GM21529 (cell line): ENCODE data around the gene SHISA9.
"Not testable (repeated sequence)": the region's sequence is repeated elsewhere in the genome, so short reads cannot be mapped to it uniquely, and the experiment has no call there.

Experiments used
- ATAC-seq: cut with Tn5 transposase; IDR thresholded peaks from one replicate; pipeline ENCODE4 v1.9.1; 2021; ENCODE audit not compliant: unreplicated experiment

Gene SHISA9

GRCh38 chr16:12901597-12902461 is at the start of gene SHISA9:
Gene SHISA9 (plus strand): TSS chr16:12901598.
- no peak for ATAC-seq

GRCh38 chr16:12853972-12854371 is 47.4 kb upstream of the SHISA9 start:
- no peak for ATAC-seq

GRCh38 chr16:12857435-12857834 is 44.0 kb upstream of the SHISA9 start:
- not testable (repeated sequence) for ATAC-seq

GRCh38 chr16:12862327-12862726 is 39.1 kb upstream of the SHISA9 start:
- ATAC-seq, result no peak

- ATAC-seq, result no peak
Observed at GRCh38 chr16:12862941-12863340, 38.5 kb upstream of the SHISA9 start.

- no peak for ATAC-seq
Observed at GRCh38 chr16:12866981-12867551, 34.3 kb upstream of the SHISA9 start.

- ATAC-seq, result no peak
Observed at GRCh38 chr16:12868169-12868568, 33.2 kb upstream of the SHISA9 start.

GRCh38 chr16:12868788-12869187 is 32.6 kb upstream of the SHISA9 start:
- no peak for ATAC-seq

- ATAC-seq, result no peak
Observed at GRCh38 chr16:12869698-12870427, 31.5 kb upstream of the SHISA9 start.

- no peak for ATAC-seq
Observed at GRCh38 chr16:12871784-12872183, 29.6 kb upstream of the SHISA9 start.

- no peak for ATAC-seq
Observed at GRCh38 chr16:12874186-12874585, 27.2 kb upstream of the SHISA9 start.

GRCh38 chr16:12876778-12877177 is 24.6 kb upstream of the SHISA9 start:
- no peak for ATAC-seq

- ATAC-seq, result no peak
Observed at GRCh38 chr16:12878973-12879372, 22.4 kb upstream of the SHISA9 start.

GRCh38 chr16:12879812-12880211 is 21.6 kb upstream of the SHISA9 start:
- no peak for ATAC-seq

- no peak for ATAC-seq
Observed at GRCh38 chr16:12881182-12881581, 20.2 kb upstream of the SHISA9 start.

GRCh38 chr16:12881740-12882139 is 19.7 kb upstream of the SHISA9 start:
- ATAC-seq, result no peak

- no peak for ATAC-seq
Observed at GRCh38 chr16:12885742-12886141, 15.7 kb upstream of the SHISA9 start.

GRCh38 chr16:12891836-12892235 is 9.6 kb upstream of the SHISA9 start:
- ATAC-seq, result no peak

GRCh38 chr16:12893050-12893750 is 8.2 kb upstream of the SHISA9 start:
- no peak for ATAC-seq

GRCh38 chr16:12896562-12896961 is 4.8 kb upstream of the SHISA9 start:
- no peak for ATAC-seq

GRCh38 chr16:12898551-12898950 is 2.8 kb upstream of the SHISA9 start:
- ATAC-seq, result no peak
